ENCODE results near the gene LGSN. TPM values are rescaled to one million over a fixed set of nuclear protein-coding genes. Genes with fewer than 3 reads are reported as not detected.
"Not testable (repeated sequence)": the region's sequence is repeated elsewhere in the genome, so short reads cannot be mapped to it uniquely, and the experiment has no call there.

LGSN gene
- not detected for total RNA-seq (ENCODE audit: unreplicated experiment)
- long read RNA-seq = 0 reads

GRCh38 chr6:63319939-63320338 lies at the start of gene LGSN:
Gene LGSN, minus strand, starts transcription at chr6:63319983. Its CDS starts 40 bp downstream, at chr6:63319943.
- Mint-ChIP-seq H3K9me3 (ENCODE audit: unreplicated experiment) (no peaks in the 10 kb centered on the region), H3K4me1 (ENCODE audit: unreplicated experiment) (no peaks in the 10 kb centered on the region)
- TF ChIP-seq CTCF (IDR thresholded peaks at IDR 0.05; ENCODE audit: unreplicated experiment) = no peak

GRCh38 chr6:63368347-63368746 lies 48.6 kb upstream of the LGSN start:
- no peak for DNase-seq (ENCODE audit: low spot score)
- H3K4me3 Mint-ChIP-seq (ENCODE audit: unreplicated experiment) = no peak overlapping the region
- H3K27ac Mint-ChIP-seq (ENCODE audit: unreplicated experiment) = no peak overlapping the region
- peaks cover 10% of the 10 kb centered on the region for H3K9me3 Mint-ChIP-seq (ENCODE audit: unreplicated experiment)
- no peaks in the 10 kb centered on the region for H3K36me3 Mint-ChIP-seq (ENCODE audit: low read depth, unreplicated experiment)
- no peaks in the 10 kb centered on the region for H3K4me1 Mint-ChIP-seq (ENCODE audit: unreplicated experiment)
- no peaks in the 10 kb centered on the region for H3K27me3 Mint-ChIP-seq (ENCODE audit: unreplicated experiment)
- TF ChIP-seq CTCF (IDR thresholded peaks at IDR 0.05; ENCODE audit: unreplicated experiment) = no peak

More at GRCh38 chr6:63319939-63320338, at the start of gene LGSN:
- no peak within 1 kb of the TSS for H3K27ac Mint-ChIP-seq (ENCODE audit: unreplicated experiment)
- peaks cover 1% of the 10 kb centered on the region for H3K27me3 Mint-ChIP-seq (ENCODE audit: unreplicated experiment)
- DNase-seq (ENCODE audit: low spot score) = no peak
- no peaks in the 10 kb centered on the region for H3K36me3 Mint-ChIP-seq (ENCODE audit: low read depth, unreplicated experiment)
- no peak within 1 kb of the TSS for H3K4me3 Mint-ChIP-seq (ENCODE audit: unreplicated experiment)

GRCh38 chr6:63362500-63363120 lies 42.8 kb upstream of the LGSN start:
- H3K27me3 Mint-ChIP-seq (ENCODE audit: unreplicated experiment); H3K4me1 Mint-ChIP-seq (ENCODE audit: unreplicated experiment); H3K4me3 Mint-ChIP-seq (ENCODE audit: unreplicated experiment); H3K27ac Mint-ChIP-seq (ENCODE audit: unreplicated experiment); H3K36me3 Mint-ChIP-seq (ENCODE audit: low read depth, unreplicated experiment); DNase-seq (ENCODE audit: low spot score): not testable (repeated sequence)
- H3K9me3 Mint-ChIP-seq (ENCODE audit: unreplicated experiment) = peaks cover 10% of the 10 kb centered on the region

- H3K9me3 Mint-ChIP-seq (ENCODE audit: unreplicated experiment); H3K27ac Mint-ChIP-seq (ENCODE audit: unreplicated experiment); H3K4me1 Mint-ChIP-seq (ENCODE audit: unreplicated experiment); H3K27me3 Mint-ChIP-seq (ENCODE audit: unreplicated experiment); DNase-seq (ENCODE audit: low spot score); H3K4me3 Mint-ChIP-seq (ENCODE audit: unreplicated experiment); H3K36me3 Mint-ChIP-seq (ENCODE audit: low read depth, unreplicated experiment): not testable (repeated sequence)
These were observed 37.6 kb upstream of the LGSN start for GRCh38 chr6:63357384-63357783.

- Mint-ChIP-seq H3K9me3 (ENCODE audit: unreplicated experiment) (no peaks in the 10 kb centered on the region), H3K4me1 (ENCODE audit: unreplicated experiment) (no peaks in the 10 kb centered on the region), H3K27me3 (ENCODE audit: unreplicated experiment) (no peaks in the 10 kb centered on the region), H3K4me3 (ENCODE audit: unreplicated experiment) (no peak overlapping the region), H3K36me3 (ENCODE audit: low read depth, unreplicated experiment) (no peaks in the 10 kb centered on the region), H3K27ac (ENCODE audit: unreplicated experiment) (no peak overlapping the region)
- no peak for TF ChIP-seq CTCF (IDR thresholded peaks at IDR 0.05; ENCODE audit: unreplicated experiment)
- no peak for DNase-seq (ENCODE audit: low spot score)
These were observed 35.8 kb upstream of the LGSN start for GRCh38 chr6:63355632-63356031.

GRCh38 chr6:63353286-63353630 lies 33.5 kb upstream of the LGSN start:
- Mint-ChIP-seq H3K4me3 (ENCODE audit: unreplicated experiment) (no peak overlapping the region), H3K9me3 (ENCODE audit: unreplicated experiment) (no peaks in the 10 kb centered on the region)

More at GRCh38 chr6:63353286-63353630, 33.5 kb upstream of the LGSN start:
- Mint-ChIP-seq H3K4me1 (ENCODE audit: unreplicated experiment) (no peaks in the 10 kb centered on the region), H3K27me3 (ENCODE audit: unreplicated experiment) (no peaks in the 10 kb centered on the region), H3K27ac (ENCODE audit: unreplicated experiment) (no peak overlapping the region), H3K36me3 (ENCODE audit: low read depth, unreplicated experiment) (no peaks in the 10 kb centered on the region)
- no peak for DNase-seq (ENCODE audit: low spot score)
- TF ChIP-seq CTCF (IDR thresholded peaks at IDR 0.05; ENCODE audit: unreplicated experiment) = no peak

Measured in endothelial cell (in vitro differentiated cells).